ENCODE data around the gene ACVR1B.
"Not testable (repeated sequence)": the region's sequence is repeated elsewhere in the genome, so short reads cannot be mapped to it uniquely, and the experiment has no call there.

Gene ACVR1B

GRCh38 chr12:51970904-51971646 is 19.6 kb downstream of the ACVR1B start:
- DNase-seq (ENCODE audit: low read depth), result no peak

GRCh38 chr12:51971679-51972421 is 20.4 kb downstream of the ACVR1B start:
- no peak for DNase-seq (ENCODE audit: low read depth)

GRCh38 chr12:51972422-51972812 is 20.9 kb downstream of the ACVR1B start:
- no peak for DNase-seq (ENCODE audit: low read depth)

- peak; percentile 45 for DNase-seq (ENCODE audit: low read depth)
Measured at GRCh38 chr12:51972849-51973273, 21.4 kb downstream of the ACVR1B start.

DNA sequence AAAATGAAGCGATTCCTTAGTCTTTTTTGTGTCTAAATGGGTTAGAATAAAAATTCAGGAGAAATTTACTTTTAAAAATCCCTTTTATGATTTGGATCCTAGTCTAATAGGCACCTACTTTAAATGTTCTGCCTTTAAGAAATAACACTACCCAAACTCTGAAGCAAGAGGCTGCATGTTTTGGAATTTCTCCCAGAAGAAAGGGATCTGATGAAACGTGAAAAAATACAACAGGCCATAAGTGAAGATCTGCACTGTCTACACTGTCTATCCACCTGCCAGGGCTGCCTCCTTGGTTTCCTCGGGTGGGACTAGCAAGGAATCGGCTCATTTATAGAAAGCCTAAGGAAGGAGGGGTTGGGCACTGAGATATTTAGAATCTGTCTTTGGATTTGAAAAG is 22.1 kb downstream of the ACVR1B start:
- DNase-seq (ENCODE audit: low read depth), result no peak

GRCh38 chr12:51974646-51975045 is 23.1 kb downstream of the ACVR1B start:
- DNase-seq (ENCODE audit: low read depth), result no peak

- no peak for DNase-seq (ENCODE audit: low read depth)
Measured at GRCh38 chr12:51975196-51975595, 23.7 kb downstream of the ACVR1B start.

GRCh38 chr12:51976376-51977160 is 25.1 kb downstream of the ACVR1B start:
- no peak for DNase-seq (ENCODE audit: low read depth)

DNA sequence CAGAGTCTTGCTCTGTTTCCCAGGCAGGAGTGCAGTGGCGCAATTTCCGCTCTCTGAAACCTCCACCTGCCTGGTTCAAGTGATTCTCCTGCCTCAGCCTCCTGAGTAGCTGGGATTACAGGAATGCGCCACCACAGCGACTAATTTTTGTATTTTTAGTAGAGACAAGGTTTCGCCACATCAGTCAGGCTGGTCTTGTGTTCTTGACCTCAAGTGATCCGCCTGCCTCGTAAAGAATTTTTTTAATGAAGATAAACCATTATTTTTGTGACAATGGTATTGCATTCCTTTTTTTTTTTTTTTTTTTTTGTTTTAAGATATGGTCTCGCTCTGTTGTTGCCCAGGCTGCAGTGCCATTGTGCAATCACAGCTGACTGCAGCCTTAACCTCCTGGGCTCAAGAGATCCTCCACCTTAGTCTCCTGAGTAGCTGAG is 25.8 kb downstream of the ACVR1B start:
- DNase-seq (ENCODE audit: low read depth), result no peak

DNA sequence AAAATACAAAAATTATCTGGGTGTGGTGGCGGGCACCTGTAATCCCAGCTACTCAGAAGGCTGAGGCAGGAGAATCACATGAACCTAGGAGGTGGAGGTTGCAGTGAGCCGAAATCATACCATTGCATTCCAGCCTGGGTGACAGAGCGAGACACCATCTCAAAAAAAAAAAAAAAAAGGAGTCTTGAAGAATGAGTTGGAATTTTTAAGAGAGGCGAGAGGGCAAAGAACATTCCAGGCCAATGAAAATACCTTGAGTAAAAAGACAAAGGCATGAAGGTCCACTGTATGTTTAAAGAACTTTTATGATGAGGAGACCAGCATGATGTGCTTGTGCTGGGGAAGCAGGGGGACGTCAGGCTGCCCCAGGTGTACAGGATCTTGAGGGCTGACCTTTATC is 27.8 kb downstream of the ACVR1B start:
- DNase-seq (ENCODE audit: low read depth), result not testable (repeated sequence)

DNA sequence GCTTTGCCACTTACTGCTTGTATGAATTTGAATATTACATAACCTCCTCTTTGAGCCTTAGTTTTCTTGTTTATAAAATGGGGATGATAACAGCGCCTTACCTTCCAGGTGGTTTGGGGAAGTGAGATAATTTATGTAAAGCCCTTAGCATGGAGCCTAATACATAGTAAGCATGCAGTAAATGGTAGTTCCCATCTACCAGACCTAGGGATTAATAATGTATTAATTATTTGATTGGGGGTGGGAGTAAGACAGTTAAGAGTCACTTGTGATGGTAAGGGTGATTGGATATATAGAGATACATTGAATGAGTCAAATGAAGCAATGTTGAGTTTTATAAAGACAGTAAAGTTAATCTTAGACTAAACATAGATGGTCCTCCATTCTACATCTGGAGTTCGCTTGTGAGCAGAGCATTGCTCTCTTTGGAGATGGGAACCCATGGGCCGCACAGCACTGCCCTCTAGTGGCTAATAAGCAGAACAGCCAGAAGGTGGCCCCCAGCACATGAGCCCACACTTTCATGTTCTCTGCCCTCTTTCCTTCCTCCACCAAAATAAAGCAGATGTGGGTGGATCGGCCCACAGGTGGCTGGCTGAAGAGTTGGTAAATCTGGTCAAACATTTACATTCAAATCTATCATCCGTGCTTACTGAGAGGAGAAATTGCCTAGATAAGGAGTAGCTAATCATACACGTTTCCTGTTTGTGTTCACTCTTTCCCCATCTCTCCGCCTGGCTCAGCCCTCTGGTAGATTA is 28.7 kb downstream of the ACVR1B start:
- peak; percentile 39 for DNase-seq (ENCODE audit: low read depth)

GRCh38 chr12:51980809-51981127 is 29.3 kb downstream of the ACVR1B start:
- DNase-seq (ENCODE audit: low read depth), result no peak

DNA sequence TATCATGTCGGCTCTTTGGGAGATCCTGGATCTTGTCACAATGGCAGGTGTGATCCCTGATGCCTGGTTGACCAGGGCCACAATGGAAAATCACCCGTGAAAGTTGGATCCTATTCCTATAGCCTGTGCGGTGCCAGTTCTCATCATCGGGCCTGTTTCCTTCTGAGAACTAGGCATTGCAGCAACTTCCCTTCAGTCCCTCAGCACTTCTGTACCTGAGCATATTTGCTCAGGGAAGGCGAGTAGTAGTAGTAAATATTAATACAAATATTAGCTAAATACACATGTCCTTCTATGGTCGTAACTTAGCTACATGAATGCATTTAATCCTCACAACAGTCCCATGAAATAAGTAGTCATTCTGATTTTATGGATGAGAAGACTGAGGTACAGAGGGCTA is 33.2 kb downstream of the ACVR1B start:
- no peak for DNase-seq (ENCODE audit: low read depth)

GRCh38 chr12:51985154-51985835 is 33.8 kb downstream of the ACVR1B start:
- no peak for DNase-seq (ENCODE audit: low read depth)

DNA sequence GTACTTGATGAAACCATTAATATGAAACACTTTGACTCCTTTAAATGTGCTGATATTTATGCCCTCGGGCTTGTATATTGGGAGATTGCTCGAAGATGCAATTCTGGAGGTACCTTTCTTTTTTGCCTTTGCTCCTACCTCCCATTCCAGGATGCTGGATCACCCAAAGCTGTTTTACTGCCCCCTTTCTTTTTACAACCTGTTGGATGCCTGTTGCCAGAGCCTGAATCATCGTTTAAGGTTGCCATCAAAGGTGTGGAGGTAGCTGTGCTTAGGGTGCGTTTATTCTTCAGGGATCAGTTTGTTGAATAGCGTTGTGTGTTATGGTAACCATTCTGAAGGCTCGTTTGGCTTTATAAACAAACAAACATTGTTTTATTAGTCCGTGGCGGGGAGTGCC is 35.3 kb downstream of the ACVR1B start:
- no peak for DNase-seq (ENCODE audit: low read depth)

GRCh38 chr12:51992246-51992645 is 40.7 kb downstream of the ACVR1B start:
- no peak for DNase-seq (ENCODE audit: low read depth)

- DNase-seq (ENCODE audit: low read depth), result no peak
Measured at GRCh38 chr12:51994539-51994820, 43.0 kb downstream of the ACVR1B start.

DNA sequence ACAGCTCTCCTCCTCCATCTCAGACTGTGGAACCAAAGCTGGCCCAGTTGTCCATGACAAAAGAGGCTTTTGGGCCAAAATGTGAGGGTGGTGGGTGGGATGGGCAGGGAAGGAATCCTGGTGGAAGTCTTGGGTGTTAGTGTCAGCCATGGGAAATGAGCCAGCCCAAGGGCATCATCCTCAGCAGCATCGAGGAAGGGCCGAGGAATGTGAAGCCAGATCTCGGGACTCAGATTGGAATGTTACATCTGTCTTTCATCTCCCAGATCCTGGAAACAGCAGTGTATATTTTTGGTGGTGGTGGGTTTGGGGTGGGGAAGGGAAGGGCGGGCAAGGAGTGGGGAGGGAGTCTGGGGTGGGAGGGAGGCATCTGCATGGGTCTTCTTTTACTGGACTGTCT is 43.5 kb downstream of the ACVR1B start:
- no peak for DNase-seq (ENCODE audit: low read depth)

- DNase-seq (ENCODE audit: low read depth), result no peak
Measured at GRCh38 chr12:51997136-51997535, 45.6 kb downstream of the ACVR1B start.

DNA sequence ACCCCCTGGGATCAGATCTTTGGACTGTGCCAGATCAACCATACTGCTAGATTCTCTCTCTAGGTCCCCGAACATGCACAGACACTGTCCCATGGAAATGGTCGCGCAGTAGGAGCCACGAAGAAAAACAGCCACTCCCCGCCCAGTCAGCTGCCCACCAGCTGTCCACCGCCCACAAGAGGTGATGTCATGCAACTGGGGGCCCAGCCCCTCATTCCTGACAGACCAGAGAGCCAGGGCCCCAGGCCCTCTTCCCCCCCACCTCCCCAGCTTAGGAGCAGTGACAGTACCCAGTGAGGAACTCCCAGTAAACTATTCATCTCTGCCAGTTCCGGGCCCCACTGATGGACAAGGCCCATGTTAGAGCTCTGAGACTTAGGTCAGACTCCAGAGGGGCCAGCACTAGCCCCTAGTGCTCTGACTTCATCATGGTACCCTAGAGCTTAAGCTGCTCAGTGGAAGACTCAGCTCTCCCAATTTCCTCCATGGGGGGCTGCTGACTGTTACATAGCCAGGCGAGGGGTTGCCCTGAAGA is 51.6 kb downstream of the ACVR1B start:
- no peak for DNase-seq (ENCODE audit: low read depth)

GRCh38 chr12:52003591-52003990 is 52.1 kb downstream of the ACVR1B start:
- no peak for DNase-seq (ENCODE audit: low read depth)

Data from stimulated activated CD8-positive, alpha-beta memory T cell treated with anti-CD3 and anti-CD28 coated beads, Interleukin-4, amount 100 ng/mL, for 24 hours (primary cell).